Measurements from ENCODE around the gene MICU1.

DNA sequence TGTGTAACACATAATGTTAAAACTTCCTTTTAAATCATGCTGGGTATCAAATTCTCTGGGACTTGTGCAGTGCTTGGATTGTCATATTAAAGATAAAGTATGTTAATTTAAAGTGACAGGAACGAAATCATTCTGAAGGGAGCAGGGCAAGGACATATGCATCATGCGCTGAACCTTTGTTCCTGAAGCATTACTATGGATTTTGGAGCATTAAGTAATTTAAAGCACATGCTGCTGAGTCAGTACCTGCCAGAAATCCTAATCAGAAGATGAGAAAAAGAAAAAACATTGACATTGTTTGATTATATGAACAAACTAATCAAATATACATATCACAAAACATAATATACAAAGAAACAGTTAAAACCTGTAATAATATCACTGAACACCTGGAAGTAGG is 101.4 kb downstream of the MICU1 start:
- TF ChIP-seq CTCF (IDR thresholded peaks at IDR 0.05; ENCODE audit: insufficient read depth, low read length, poor library complexity, severe bottlenecking) = no peak
- TF ChIP-seq EZH2phosphoT487 (conservative IDR thresholded peaks at IDR 0.05; ENCODE audit: low read length) = no peak

Measured in SU-DHL-6 (cell line).